AG09319 (cell line): ENCODE results near the gene C10orf88.

ENCODE experiments used
- DNase-seq: peaks from one replicate; pipeline ENCODE4 v3.0.0-alpha.2; 2010; ENCODE audit warnings: low read depth; ENCODE audit errors: extremely low read depth
- TF ChIP-seq, protein P1 (sequence below): IDR thresholded peaks from 2 replicates; pipeline ENCODE4 v1.5.1; 2011; ENCODE audit warnings: low read depth, mild to moderate bottlenecking, inconsistent platforms, low read length, moderate library complexity

C10orf88 gene

DNA sequence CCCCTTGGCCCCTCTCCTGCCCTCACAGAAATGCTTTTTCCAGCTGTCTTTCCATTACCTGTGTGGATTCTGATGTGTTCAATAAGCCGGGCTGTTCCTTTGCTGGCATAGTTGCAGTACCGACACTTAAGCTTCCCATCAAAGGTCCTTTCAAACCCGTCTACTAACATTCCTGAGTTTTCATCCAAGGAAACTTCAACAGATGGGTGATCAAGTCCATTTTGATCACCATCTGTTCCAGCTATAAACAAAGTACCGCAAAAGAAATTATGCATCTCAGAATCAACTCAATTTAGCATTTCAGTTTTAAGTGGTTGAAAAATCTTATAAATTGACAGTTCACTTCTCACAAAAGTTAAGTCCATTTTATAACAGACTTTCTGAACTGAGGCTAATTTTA is 41.9 kb upstream of the C10orf88 start:
- DNase-seq: no peak
- TF ChIP-seq, protein P1, sequence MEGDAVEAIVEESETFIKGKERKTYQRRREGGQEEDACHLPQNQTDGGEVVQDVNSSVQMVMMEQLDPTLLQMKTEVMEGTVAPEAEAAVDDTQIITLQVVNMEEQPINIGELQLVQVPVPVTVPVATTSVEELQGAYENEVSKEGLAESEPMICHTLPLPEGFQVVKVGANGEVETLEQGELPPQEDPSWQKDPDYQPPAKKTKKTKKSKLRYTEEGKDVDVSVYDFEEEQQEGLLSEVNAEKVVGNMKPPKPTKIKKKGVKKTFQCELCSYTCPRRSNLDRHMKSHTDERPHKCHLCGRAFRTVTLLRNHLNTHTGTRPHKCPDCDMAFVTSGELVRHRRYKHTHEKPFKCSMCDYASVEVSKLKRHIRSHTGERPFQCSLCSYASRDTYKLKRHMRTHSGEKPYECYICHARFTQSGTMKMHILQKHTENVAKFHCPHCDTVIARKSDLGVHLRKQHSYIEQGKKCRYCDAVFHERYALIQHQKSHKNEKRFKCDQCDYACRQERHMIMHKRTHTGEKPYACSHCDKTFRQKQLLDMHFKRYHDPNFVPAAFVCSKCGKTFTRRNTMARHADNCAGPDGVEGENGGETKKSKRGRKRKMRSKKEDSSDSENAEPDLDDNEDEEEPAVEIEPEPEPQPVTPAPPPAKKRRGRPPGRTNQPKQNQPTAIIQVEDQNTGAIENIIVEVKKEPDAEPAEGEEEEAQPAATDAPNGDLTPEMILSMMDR: no peak

DNA sequence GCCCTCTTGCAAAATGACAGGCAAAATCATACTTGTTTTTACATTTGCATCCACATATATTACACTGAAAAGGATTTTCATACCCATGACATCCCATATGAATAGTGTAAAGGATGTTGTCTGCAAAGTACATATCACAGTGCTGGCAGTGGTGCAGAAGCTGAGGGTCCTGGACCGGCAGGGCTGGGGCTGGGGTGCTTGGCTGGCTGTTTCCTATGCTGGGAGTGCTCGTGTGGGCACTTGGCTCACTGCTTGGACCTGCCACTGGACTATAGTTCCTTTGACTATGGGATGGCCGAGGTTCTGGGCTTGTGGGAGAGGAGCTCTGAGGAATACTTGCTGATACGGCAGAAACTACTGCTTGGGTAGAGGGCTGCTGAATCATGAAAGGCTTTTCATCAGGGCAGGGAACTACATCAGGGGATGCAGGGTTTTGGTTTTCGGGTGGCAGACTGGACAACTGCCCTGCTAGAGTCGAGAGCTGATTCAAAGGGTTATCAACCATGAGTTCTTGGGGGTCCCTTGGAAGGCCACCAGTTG is 39.8 kb upstream of the C10orf88 start:
- TF ChIP-seq, protein P1: no peak
- DNase-seq: no peak

DNA sequence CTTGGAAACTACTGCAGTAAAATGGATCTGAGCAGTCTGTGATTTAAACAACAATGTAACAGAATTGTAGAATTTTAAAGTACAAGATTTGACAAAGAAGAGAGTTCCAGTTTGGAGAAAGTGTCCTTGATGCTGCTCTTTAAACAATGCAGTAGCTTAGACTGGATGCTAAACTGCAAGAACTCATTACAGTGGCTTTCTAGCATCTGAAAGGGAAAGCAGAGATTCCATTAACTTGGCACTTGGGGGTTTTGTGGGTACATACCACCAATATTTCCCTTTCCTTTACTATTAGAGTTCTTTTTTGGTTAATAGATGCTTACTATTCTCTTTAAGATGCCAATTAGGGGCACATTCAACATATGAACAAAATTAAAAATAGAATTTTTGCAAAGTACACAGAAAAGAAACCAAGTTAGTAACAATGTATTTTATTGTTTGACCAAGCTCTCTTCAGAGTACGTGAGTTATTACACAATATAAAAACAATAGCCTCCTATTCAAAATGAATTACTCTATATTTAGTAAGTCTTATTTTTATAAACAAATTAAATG is 38.1 kb upstream of the C10orf88 start:
- DNase-seq: no peak
- TF ChIP-seq, protein P1: no peak

DNA sequence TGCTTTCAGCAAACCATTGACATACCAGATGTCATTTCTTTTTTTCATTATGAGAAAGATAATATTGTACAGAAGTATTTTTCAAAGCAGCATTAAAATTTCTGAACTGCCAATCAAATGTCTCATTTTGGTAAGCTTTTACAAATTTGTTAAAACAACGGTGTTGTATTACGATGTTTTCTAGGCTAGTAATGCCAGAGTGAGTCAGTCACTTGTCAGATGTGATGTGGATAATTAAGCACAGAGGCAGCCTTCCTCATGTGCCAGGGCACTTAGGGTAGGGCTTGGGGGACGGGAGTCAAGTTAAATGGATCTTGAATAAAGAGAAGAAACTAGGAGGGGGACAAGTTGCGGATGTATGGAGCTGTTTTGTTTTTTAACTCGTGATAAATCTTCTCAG is 36.3 kb upstream of the C10orf88 start:
- TF ChIP-seq, protein P1: no peak
- DNase-seq: no peak

DNA sequence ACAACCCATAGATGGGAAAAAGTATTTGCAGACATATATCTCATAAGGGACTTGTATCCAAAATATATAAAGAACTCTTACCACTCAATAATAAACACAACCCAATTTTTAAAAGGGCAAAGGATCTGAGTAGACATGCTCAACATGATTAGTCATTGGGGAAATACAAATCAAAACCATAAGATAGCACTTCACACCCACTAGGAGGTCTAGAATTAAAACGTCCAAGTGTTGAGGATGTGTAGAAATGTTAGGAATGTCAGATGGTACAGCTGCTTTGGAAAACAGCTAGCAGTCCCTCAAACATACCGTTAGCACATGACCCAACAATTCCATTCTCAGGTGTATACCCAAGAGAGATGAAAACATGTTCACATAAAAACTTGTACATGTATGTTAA is 34.5 kb upstream of the C10orf88 start:
- no peak for DNase-seq
- TF ChIP-seq, protein P1: no peak

DNA sequence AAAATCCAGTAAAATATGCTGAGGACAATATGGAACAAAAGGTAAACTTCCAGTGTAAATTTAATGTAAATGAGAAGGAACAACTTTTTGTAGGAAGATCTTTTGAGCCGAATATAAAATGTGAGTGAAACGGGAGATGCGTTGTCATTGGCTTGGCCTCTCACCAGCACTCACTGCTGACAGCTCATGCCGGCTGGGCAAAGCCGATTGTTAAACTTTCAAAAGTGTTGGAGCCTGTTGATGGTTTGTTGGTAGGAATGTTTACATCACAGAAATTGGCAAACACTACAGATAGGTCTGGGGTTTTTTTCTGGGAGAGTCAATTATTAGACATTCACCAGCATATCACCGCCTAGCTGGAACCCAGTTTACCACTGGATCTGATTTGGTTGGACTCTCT is 32.3 kb upstream of the C10orf88 start:
- TF ChIP-seq, protein P1: no peak
- no peak for DNase-seq

DNA sequence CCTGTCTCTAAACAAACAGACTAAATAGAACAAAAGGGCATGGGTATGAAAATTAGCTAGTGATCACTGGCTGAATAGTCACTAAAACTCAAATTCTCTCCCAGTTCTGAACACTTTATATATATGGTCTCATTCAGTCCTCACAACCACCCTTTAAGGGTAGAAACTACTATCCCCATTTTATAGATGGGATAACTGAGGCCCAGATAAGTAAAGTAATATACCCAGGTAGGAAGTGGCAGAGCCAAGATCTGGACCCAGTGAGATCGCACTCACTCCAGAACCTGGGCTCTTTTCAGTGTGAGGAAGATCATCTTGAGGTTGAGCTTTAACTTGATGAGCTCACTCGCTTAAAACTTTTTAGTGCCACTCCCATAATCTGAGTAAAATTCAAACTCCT is 30.7 kb upstream of the C10orf88 start:
- no peak for DNase-seq
- TF ChIP-seq, protein P1: no peak
